NCI-H345 (cell line): Measurements from ENCODE around the gene SUPT7L.
"Not testable (repeated sequence)": the region's sequence is repeated elsewhere in the genome, so short reads cannot be mapped to it uniquely, and the experiment has no call there.

Source experiments
- DNase-seq: peaks from one replicate; lab custom pipeline; 2025; lab: John Stamatoyannopoulos, UW

The SUPT7L gene

DNA sequence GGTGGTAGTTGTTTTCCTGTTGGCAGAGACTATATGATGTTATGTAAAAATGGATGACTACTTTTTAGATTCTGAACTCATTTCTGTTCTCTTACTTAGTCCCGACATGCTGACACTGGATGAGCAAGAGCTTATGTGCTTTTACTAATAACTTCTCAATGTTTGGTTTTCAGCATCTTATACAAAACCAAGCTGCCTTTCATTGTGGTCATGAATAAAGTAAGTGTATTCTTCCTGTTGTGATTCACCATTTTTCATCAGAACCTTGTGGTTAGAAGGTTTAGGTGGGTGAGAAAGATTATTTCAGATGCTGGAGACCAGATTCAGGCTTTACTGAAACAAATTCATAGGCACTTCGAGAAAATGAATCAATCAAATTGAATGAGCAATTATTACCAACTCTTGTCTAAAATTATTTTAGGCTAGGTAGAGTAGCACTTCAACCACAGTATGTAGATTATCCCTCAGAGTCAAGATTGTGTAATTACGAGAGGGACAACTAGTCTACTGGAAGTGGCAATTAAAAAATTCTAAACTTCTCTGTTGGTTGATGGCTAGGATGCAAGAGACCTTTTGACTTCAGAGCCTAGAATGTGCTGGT lies 25.3 kb downstream of the SUPT7L start:
- no peak for DNase-seq

DNA sequence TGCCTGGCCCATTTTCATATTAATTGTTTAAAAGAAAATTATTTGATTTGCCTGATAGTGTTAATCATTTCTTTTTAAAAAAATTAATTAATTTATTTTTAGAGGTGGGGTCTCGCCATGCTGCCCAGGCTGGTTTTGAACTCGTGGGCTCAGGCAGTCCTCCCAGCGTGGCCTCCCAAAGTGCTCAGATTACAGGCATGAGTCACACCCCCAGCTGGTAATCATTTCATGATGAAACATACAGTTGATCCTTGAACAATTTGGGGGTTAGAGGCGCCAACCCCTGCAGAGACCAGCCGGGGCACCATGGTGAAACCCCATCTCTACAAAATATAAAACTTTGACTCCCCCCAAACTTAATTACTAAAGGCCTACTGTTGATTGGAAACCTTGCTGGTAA lies 26.6 kb downstream of the SUPT7L start:
- DNase-seq = no peak

DNA sequence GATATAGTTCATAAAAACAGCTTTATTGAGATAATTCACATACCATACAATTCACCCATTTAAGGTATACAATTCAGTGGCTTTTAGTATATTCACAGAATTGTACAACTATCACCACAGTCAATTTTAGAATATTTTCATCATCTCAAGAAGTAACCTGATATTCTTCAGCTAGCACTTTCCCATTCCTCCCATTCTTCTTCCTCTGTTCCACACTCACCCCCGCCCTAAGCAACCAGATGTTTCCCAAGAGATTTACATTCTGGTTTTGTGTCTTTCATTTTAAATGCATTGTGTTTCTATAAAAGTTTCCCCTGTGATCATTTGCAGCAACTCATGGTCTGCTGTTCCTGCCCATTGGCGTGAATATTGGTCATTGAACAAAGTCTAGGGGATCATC lies 29.1 kb downstream of the SUPT7L start:
- DNase-seq = no peak

DNA sequence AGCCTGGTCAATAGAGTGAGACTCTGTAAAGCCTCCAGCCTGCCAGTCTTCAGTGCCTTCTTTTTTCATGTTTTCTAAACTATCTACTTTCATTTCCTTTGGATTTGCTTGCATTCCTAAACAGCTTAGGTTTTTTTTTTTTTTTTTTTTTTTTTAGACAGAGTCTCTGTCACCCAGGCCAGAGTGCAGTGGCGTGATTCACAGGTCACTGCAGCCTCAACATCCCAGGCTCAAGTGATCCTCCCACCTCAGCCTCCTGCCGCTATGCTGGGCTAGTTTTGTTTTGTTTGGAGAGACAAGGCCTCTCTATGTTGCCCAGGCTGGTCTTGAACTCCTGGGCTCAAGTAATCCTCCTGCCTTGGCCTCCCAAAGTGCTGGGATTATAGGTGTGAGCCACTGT lies 33.2 kb downstream of the SUPT7L start:
- DNase-seq = not testable (repeated sequence)

DNA sequence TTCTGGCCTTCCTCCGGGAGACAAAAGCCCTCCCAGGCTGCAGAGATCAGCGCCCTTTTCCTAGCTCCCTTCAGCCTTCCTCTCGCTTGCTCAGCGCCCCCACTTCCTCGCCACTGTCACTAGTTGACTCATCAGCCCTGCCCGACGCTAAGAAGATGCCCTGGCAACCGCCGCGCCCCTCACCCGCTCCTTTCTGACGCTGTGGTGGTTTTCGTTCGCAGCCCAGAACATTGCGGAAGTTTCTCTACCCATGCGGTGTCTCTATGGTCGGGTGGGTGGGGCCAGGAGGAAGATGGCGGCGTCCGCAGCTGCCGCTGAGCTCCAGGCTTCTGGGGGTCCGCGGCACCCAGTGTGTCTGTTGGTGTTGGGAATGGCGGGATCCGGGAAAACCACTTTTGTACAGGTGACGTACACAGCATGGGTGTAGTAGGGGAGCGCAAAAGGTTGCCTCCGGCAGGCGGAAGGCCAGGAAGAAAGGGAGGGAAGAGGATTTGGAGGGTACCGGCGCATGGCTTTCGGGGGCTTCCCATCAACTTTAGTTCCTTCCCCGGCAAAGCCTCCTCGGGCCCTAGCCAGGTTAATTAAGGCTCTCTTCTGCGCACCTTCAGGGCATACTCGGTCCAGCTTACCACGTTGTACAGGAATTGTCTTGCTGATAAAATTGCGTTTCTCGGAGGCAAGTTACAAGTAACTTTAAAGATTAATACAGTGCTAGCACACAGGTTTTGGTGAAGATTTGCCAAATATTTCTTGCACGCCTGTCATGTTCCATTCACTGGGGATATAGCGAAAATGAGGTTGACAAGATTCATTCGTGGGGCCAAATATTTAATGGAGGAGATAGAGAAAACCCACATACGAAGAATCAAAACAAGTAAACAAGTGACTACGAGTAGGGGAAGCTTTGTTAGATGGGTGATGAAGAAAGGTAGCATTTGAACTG lies 34.4 kb downstream of the SUPT7L start, which contains the start of the genes CCDC121 and GPN1:
CCDC121 (minus strand) TSS at position 246 of the 943 bp plus-strand sequence. CDS start 1,213 bp downstream, outside the sequence.
GPN1 (plus strand) TSS at position 284 of the 943 bp plus-strand sequence; CDS start at position 293, 9 bp downstream.
- peak; percentile 89 for DNase-seq

DNA sequence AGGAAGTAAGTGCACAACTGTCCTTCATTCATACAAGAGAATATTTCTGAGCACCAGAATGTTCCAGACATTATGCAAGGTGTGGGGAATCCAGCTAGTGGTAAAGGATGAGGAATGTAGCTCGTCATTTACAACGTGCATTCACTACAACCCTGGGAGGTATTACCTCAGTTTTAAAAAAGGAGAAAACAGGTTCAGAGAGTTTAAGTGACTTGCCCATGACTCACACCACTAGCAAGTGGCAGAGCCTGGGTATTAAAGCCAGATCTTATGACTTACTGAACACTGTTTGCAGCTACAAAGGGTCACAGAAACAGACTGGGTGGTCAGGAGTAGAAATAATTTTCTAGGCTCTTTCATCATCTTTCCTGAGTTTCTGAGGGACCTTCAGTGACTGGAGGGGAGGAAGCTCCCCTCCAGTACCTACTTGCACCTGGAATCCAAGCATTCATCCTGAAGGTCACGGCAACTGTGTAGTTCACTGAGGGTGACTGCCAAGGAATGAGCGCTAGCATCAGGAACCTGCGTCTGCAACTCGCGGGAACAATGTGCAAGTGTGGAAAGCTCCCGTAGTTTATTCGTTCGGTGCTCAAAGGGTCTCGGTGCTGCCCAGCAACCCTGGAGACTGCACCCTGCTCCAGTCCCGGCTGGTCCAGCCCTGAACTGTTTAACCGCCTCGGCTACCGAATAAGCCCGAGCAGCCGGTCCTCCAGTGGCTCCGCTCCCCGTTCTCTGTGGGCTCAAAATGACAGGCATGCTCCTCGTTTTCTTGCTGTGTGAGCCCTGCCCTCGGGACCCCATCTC lies 35.2 kb downstream of the SUPT7L start:
- no peak for DNase-seq

DNA sequence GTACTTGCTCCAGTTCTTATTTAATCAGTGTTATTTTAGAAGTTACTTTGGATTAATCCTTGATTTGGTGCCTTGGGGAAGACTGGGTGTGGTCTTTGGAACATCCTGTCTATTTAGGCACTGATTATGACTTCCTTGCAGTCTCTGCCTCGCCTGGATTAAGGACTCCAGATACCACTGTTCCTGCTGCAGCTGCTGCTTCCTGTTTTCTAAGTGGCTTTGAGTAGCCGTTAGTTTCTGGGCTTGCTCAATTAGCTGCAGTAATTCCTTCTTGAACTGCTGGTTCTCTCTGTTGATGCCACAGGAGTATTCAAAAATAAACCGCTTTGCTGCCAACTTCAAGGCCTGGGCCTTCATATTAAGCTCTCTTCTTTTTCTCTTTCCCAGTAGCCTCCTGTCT lies 36.5 kb downstream of the SUPT7L start:
- DNase-seq = not testable (repeated sequence)

DNA sequence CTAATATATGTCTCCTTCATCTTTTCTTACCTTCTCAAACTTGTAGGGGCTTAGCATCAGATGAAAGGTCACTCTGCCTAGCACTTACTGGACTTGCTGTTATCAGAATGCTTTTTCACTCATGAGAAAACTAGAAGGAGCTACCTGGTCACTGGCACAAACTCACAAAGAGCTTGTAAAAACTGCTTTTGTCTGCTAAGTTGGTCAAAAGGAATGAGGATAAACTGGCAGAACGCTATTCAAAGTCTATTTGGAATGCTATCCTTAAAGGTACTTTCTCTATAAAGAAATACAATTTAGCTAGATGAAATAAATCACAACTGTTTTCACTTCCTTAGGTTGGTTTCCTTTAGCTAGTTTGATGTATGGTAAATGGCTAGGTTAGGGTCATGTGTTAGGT lies 37.1 kb downstream of the SUPT7L start:
- not testable (repeated sequence) for DNase-seq

DNA sequence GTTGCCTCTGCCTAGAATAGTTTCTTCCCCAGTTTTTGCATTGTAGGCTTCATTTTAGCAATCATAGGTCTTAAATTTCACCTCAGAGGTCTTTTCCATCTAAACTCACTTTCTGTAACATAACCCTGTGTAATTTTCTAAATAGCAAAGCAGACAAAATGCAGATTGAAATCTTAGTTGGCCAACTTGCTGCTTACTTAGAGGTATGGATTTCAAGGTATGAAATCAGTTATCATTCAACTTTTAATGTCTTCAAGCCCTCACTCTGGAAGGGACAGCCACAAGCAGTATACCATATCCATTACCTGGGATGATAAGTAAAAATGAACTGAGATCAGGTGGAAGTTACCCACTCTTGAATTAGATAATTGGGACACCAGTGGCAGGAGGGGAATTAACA lies 38.5 kb downstream of the SUPT7L start:
- DNase-seq = no peak

DNA sequence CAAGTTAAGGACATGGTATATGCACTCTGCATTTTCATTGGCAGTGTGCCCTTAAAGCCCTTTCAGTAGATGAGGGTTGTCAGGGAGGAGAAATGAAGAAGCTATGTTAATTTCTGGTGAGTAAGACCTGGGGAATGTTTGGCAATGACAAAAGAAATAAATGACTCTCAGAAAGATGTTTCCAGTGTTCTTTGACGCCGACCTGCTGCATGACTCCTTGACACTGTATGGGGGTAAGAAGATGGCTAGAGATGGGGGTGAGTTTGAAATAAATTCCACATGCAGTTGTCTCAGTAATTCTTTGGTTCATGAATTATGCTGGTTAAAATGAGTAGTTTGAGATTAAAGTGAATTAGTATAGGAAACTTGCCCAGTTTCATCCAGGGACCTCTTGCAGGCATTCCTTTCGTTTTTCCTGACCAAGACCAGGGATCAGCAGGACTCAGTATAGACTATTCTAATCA lies 40.5 kb downstream of the SUPT7L start:
- no peak for DNase-seq

DNA sequence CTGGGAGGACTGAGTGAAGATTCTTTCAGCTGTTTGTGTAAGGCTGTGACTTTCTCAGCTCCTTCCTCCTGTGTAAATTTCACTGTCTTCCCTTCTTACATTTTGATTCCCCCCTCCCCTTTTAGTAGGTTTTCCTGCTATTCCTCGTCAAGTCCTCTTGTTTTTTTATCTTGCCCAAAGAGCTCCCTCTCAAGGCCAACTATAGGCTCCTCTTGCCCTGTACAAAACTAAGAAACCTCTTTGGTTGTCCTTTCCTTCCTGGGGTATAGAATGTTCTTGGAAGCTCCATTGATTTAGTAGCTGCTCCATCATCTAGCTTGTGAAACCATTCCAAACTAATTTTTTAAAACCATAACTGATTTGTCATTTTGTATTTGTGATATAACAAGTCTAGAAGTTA lies 41.9 kb downstream of the SUPT7L start:
- DNase-seq = no peak

DNA sequence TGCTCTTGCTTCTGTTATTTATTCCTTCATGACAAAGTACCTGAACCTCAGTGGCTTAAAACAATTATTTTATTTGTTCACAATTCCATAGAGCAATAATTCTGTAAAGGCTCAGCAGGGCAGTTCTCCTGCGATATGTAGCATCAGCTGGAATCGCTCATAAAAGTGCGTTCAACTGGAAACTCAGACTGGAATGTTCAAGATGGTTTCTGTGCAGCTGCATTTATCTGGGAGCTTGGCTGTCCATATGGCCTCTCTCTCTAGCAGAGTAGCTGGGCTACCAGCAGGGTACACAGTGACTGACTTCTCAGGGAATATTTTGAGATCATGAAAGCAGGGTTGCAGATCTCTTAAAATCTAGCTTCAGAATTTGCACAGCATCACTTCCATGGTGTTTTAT lies 48.1 kb downstream of the SUPT7L start:
- DNase-seq = peak; percentile 6

DNA sequence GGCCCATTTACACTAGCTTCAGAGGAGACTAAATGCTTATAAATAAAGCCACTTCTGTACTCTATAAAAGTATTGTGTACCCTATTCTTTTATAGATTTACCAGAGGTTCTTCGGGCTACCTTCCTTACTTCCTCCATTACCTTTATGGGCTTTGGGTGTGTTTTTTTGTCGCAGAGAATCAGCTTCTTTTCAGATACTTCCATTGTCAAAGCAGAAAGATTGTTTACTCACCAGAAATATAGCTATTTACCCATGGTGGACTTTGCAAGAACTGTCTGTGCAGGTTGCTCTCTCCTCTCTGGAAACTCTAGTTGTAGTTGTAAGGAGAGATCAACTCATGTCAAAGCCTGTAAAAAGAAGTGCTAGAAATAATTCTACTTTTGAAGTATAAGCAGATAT lies 49.4 kb downstream of the SUPT7L start:
- DNase-seq = no peak

DNA sequence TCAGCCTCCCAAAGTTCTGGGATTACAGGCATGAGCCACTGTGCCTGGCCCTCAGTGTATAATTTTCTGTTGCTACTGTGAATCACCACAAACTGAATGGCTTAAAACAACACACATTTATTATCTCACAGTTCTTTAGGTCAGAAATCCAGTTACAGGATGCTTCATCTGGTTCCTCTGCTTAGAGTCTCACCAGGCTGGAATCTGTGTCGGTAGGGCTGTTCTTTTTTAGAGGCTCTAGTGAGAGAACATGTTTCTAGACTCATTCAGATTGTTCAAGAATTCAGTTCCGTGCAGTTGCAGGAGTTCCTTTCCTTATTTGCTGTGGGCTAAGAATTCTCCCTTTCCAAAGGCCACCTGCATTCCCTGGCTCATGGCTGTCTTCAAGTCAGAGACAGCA lies 56.8 kb downstream of the SUPT7L start:
- DNase-seq = no peak
